Hepatocyte (in vitro differentiated cells): Measurements from ENCODE around the gene RTBDN. TPM values are rescaled to one million over a fixed set of nuclear protein-coding genes. Genes with fewer than 3 reads are reported as not detected.

Experiments
- DNase-seq: peaks from one replicate; pipeline ENCODE4 v3.0.0-alpha.2; 2016; ENCODE audit warnings: low spot score
- H2AFZ ChIP-seq: fragments of 200-600 bp; sonication (generic); 2 replicates; pipeline ENCODE4 v1.6.0; 2016; ENCODE audit warnings: antibody characterized with exemption, mild to moderate bottlenecking
- H3K27ac ChIP-seq: fragments of 200-600 bp; sonication (generic); 2 replicates; pipeline ENCODE4 v1.5.1; 2016; ENCODE audit warnings: mild to moderate bottlenecking
- H3K27me3 ChIP-seq: fragments of 200-600 bp; sonication (generic); 2 replicates; pipeline ENCODE4 v1.6.1; 2016
- H3K36me3 ChIP-seq: fragments of 200-600 bp; sonication (generic); replicated peaks from 2 replicates; pipeline ENCODE4 v1.5.1; 2016; ENCODE audit warnings: low read depth; ENCODE audit not compliant: insufficient read depth
- H3K4me1 ChIP-seq: fragments of 200-600 bp; sonication (generic); 2 replicates; pipeline ENCODE4 v1.5.1; 2016; ENCODE audit warnings: mild to moderate bottlenecking, moderate library complexity; ENCODE audit not compliant: insufficient read depth
- H3K4me2 ChIP-seq: fragments of 200-600 bp; sonication (generic); 2 replicates; pipeline ENCODE4 v1.6.0; 2016
- H3K4me3 ChIP-seq: fragments of 200-600 bp; sonication (generic); 2 replicates; pipeline ENCODE4 v1.5.1; 2016; ENCODE audit warnings: mild to moderate bottlenecking
- H3K79me2 ChIP-seq: fragments of 200-600 bp; sonication (generic); 2 replicates; pipeline ENCODE4 v1.6.0; 2017; ENCODE audit warnings: mild to moderate bottlenecking
- H3K9me2 ChIP-seq: fragments of 200-600 bp; sonication (generic); replicated peaks from 2 replicates; pipeline ENCODE4 v1.6.0; 2017; ENCODE audit warnings: mild to moderate bottlenecking; ENCODE audit not compliant: insufficient read depth
- H3K9me3 ChIP-seq: fragments of 200-600 bp; sonication (generic); 2 replicates; pipeline ENCODE4 v1.5.1; 2016; ENCODE audit warnings: low read depth, mild to moderate bottlenecking
- H4K20me1 ChIP-seq: fragments of 200-600 bp; sonication (generic); 2 replicates; pipeline ENCODE4 v1.6.0; 2016; ENCODE audit warnings: mild to moderate bottlenecking; ENCODE audit not compliant: insufficient read depth, poor library complexity, severe bottlenecking
- EZH2 ChIP-seq: fragments of 200-600 bp; sonication (generic); IDR thresholded peaks from 2 replicates; pipeline ENCODE4 v1.6.1; 2016; ENCODE audit warnings: antibody characterized with exemption, mild to moderate bottlenecking, borderline replicate concordance
- EZH2phosphoT487 ChIP-seq: fragments of 200-600 bp; sonication (generic); IDR thresholded peaks from one replicate; pipeline ENCODE4 v1.6.1; 2018; ENCODE audit warnings: antibody characterized with exemption, mild to moderate bottlenecking, low read depth, moderate library complexity; ENCODE audit not compliant: unreplicated experiment, severe bottlenecking
- WGBS: methylation state at CpG from one replicate; pipeline ENCODE4 v1.1.6; 2016; ENCODE audit warnings: low lambda C conversion rate; ENCODE audit errors: missing lambda C conversion rate; 5-methylcytosine and 5-hydroxymethylcytosine counted together
- polyA plus RNA-seq: library from polyadenylated mRNA; unstranded; fragments of >200 nt; fragmentation: Nextera tagmentation; extraction: Ambion mirVana; gene quantifications from 2 replicates; pipeline ENCODE4 v1.2.1, GENCODE V29; 2016
- total RNA-seq: library from RNA; depleted of rRNA; stranded (reverse); fragments of >200 nt; gene quantifications from 2 replicates; pipeline ENCODE4 v1.2.3, GENCODE V29; 2014
- TF ChIP-seq, protein P1 (sequence below): fragments of 200-600 bp; sonication (generic); IDR thresholded peaks from 2 replicates; pipeline ENCODE4 v1.5.1; 2016; ENCODE audit warnings: antibody characterized with exemption, mild to moderate bottlenecking; ENCODE audit not compliant: poor library complexity

Gene RTBDN
- total and polyA plus RNA-seq, 2 experiments from 2014 or later, result not detected

DNA sequence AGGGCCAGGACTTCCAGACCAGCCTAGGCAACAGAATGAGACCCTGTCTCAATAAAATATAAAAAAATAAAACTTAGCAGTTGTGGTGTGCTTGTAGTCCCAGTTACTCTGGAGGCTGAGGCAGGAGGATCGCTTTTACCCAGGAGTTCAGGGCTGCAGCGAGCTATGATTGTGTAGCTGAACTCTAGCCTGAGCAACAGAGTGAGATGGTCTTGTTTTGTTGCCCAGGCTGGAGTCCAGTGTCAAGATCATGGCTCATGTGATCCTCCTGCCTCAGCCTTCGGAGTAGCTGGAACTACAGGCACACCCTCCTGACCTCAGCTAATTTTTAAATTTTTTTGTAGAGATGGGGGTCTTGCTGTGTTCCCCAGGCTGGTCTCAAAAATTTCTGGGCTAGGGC, 47.4 kb downstream of the RTBDN start:
- Histone ChIP-seq H3K4me3 (no peak overlapping the region), H3K27me3 (no peaks in the 10 kb centered on the region), H3K9me2 (no peaks in the 10 kb centered on the region), H3K4me2 (no peak overlapping the region), H3K4me1 (peaks cover 74% of the 10 kb centered on the region), H4K20me1 (no peaks in the 10 kb centered on the region), H3K79me2 (peaks cover 5% of the 10 kb centered on the region), H3K9me3 (no peaks in the 10 kb centered on the region), H2AFZ (no peak overlapping the region), H3K36me3 (no peaks in the 10 kb centered on the region), H3K27ac (peak overlapping the region; percentile 99)
- no peak for TF ChIP-seq EZH2phosphoT487
- TF ChIP-seq, protein P1, sequence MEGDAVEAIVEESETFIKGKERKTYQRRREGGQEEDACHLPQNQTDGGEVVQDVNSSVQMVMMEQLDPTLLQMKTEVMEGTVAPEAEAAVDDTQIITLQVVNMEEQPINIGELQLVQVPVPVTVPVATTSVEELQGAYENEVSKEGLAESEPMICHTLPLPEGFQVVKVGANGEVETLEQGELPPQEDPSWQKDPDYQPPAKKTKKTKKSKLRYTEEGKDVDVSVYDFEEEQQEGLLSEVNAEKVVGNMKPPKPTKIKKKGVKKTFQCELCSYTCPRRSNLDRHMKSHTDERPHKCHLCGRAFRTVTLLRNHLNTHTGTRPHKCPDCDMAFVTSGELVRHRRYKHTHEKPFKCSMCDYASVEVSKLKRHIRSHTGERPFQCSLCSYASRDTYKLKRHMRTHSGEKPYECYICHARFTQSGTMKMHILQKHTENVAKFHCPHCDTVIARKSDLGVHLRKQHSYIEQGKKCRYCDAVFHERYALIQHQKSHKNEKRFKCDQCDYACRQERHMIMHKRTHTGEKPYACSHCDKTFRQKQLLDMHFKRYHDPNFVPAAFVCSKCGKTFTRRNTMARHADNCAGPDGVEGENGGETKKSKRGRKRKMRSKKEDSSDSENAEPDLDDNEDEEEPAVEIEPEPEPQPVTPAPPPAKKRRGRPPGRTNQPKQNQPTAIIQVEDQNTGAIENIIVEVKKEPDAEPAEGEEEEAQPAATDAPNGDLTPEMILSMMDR, result no peak
- TF ChIP-seq EZH2, result no peak
- WGBS, result 97% methylated on average over 3 of the region's 3 CpGs
- DNase-seq, result no peak

DNA sequence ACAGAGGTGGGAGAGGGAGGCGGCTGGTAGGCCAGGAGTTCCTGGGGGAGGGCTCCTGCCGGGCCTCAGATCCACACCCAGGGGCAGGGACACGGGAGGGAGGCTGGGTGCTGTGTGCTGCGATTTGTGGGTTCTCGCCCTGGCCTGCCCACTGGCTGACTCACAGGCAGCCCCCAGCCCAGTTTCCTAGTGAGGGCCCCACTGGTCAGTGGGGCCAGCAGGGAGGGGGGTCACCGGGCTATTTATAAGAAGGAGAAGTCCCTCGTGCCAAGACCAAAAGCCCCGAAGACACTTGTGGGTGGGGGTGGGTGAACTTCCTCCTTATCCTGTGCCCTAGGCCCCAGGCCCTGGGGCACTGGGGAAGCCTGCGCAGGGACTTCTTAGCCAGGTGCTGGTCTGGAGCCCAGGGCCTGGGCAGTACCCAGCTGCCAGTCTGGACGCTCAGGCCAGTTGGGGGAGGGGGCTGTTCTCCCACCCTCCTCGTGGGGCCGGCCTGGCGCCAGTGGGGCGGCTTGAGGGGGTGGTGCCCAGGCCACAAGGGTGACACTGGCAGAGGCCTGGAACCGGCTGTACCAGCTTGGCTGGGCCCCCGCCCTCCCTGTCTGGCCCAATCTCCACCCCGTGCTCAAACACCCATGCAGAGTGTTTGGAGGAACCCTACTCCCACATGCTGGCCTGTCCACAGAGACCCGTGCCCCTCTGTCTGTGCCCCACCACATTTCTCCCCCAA, 48.1 kb downstream of the RTBDN start:
- peak overlapping the region; percentile 98 for H3K4me2 ChIP-seq
- peak overlapping the region; percentile 99 for H3K27ac ChIP-seq
- H2AFZ ChIP-seq, result no peak overlapping the region
- no peaks in the 10 kb centered on the region for H3K9me2 ChIP-seq
- no peaks in the 10 kb centered on the region for H3K79me2 ChIP-seq
- no peaks in the 10 kb centered on the region for H3K36me3 ChIP-seq
- no peak overlapping the region for H3K4me3 ChIP-seq
- no peaks in the 10 kb centered on the region for H3K27me3 ChIP-seq
- H3K9me3 ChIP-seq, result no peaks in the 10 kb centered on the region
- DNase-seq, result no peak
- no peaks in the 10 kb centered on the region for H4K20me1 ChIP-seq
- H3K4me1 ChIP-seq, result peaks cover 74% of the 10 kb centered on the region
- TF ChIP-seq EZH2, result no peak
- TF ChIP-seq, protein P1, result no peak
- no peak for TF ChIP-seq EZH2phosphoT487
- 77% methylated on average over 12 of the region's 18 CpGs for WGBS

DNA sequence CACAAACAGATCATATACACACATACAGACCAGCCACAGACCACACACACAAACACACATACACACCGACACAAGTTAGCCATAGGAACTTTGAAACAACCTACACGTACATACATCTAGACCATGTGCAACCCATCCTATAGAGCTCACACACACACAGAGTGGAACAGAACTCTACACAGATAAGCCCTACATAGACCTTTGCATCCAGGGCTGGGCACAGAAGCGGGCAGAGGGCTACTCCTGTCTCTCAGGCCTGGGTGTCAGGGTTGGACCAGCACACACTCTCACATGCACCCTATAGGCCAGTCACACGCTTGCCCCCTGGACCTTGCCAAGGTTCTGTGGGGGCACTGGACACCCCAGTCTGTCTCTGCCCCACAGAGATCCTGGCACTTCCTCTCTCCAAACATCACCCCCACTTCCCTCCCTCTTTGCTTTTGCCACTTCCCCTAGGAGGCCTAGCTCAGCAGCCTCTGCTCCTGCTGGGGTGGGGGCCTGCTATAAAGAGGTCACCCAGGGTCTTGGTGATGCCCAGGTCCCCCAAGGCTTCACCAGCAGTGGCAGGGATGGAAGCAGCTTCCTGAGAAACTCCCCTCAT, 48.8 kb downstream of the RTBDN start:
- Histone ChIP-seq H3K36me3 (no peaks in the 10 kb centered on the region), H4K20me1 (no peaks in the 10 kb centered on the region), H3K27ac (peak overlapping the region; percentile 99), H3K79me2 (no peaks in the 10 kb centered on the region), H3K4me2 (peak overlapping the region; percentile 98), H3K9me2 (no peaks in the 10 kb centered on the region), H2AFZ (no peak overlapping the region), H3K9me3 (no peaks in the 10 kb centered on the region), H3K4me3 (no peak overlapping the region), H3K27me3 (no peaks in the 10 kb centered on the region), H3K4me1 (peaks cover 69% of the 10 kb centered on the region)
- WGBS, result 86% methylated on average over 4 of the region's 4 CpGs
- TF ChIP-seq EZH2phosphoT487 (no peak), EZH2 (no peak)
- TF ChIP-seq, protein P1, result no peak
- no peak for DNase-seq
